Activated B cell treated with CpG ODN at 0.5 μM for 24 hours (primary cell): ENCODE results near the gene BHLHE23. TPM values are rescaled to one million over a fixed set of nuclear protein-coding genes. Genes with fewer than 3 reads are reported as not detected.

Experiments
- ATAC-seq: fragments of 200-7000 bp; cut with Tn5 transposase; one replicate; pipeline ENCODE4 v1.10.0; 2021; ENCODE audit warnings: low read depth, mild to moderate bottlenecking, moderate library complexity
- CTCF ChIA-PET: fragments of 350-600 bp; sonication (Branson Sonifier 250); formaldehyde crosslinking; loops from one replicate; lab custom pipeline; 2021; ENCODE audit warnings: antibody characterized with exemption; lab: Charles Lee
- POLR2A ChIA-PET: fragments of 350-600 bp; sonication (Branson Sonifier 250); formaldehyde crosslinking; loops from one replicate; lab custom pipeline; 2021; ENCODE audit warnings: antibody characterized with exemption; lab: Charles Lee
- DNase-seq: peaks from one replicate; pipeline ENCODE4 v3.0.0; 2022
- H3K27ac Mint-ChIP-seq: one replicate; pipeline ENCODE4 v1.8.0; 2020; ENCODE audit warnings: mixed read lengths
- H3K27me3 Mint-ChIP-seq: one replicate; pipeline ENCODE4 v1.8.0; 2021; ENCODE audit warnings: mixed read lengths
- H3K36me3 Mint-ChIP-seq: one replicate; pipeline ENCODE4 v1.8.0; 2021; ENCODE audit warnings: low read depth, mixed read lengths
- H3K4me1 Mint-ChIP-seq: one replicate; pipeline ENCODE4 v1.8.0; 2021; ENCODE audit warnings: mixed read lengths
- H3K4me3 Mint-ChIP-seq: one replicate; pipeline ENCODE4 v1.8.0; 2020; ENCODE audit warnings: mild to moderate bottlenecking, mixed read lengths
- H3K9me3 Mint-ChIP-seq: one replicate; pipeline ENCODE4 v1.8.0; 2020; ENCODE audit warnings: mixed read lengths
- CTCF ChIP-seq: fragments of 200-600 bp; IDR thresholded peaks from one replicate; pipeline ENCODE4 v1.8.0; 2022; ENCODE audit warnings: antibody characterized with exemption, mild to moderate bottlenecking
- intact Hi-C: fragments of 100-400 bp; cut with micrococcal nuclease; formaldehyde crosslinking; loops from one replicate; pipeline ENCODE4 v1.15.1; 2024
- total RNA-seq: library from RNA; stranded (reverse); gene quantifications from 2 replicates; pipeline ENCODE4 v1.2.3, GENCODE V29; 2022

The BHLHE23 gene
- total RNA-seq, 1 donor from 2014 or later: not detected

- POLR2A ChIA-PET: interaction anchor here (0.7 to 1.6 kb wide), 3 partner anchors 31 to 36 kb away, joined by 3 to 7 read pairs (median 6); no protein-coding TSS in a partner anchor
- no peak for TF ChIP-seq CTCF
- H3K27ac Mint-ChIP-seq: no peak overlapping the region
- no peak overlapping the region for H3K4me3 Mint-ChIP-seq
- H3K9me3 Mint-ChIP-seq: peaks cover 6% of the 10 kb centered on the region
- peaks cover 41% of the 10 kb centered on the region for H3K27me3 Mint-ChIP-seq
- DNase-seq (no peak), ATAC-seq (no peak)
- peaks cover 2% of the 10 kb centered on the region for H3K36me3 Mint-ChIP-seq
- peaks cover 28% of the 10 kb centered on the region for H3K4me1 Mint-ChIP-seq
- intact Hi-C loops: loop anchor here (1.0 to 5.0 kb wide), 6 partner anchors 31 to 706 kb away; partner anchors contain the start of gene ADRM1
- CTCF ChIA-PET: interaction anchor here (0.7 to 2.2 kb wide), 12 partner anchors 29 to 172 kb away, joined by 3 to 24 read pairs (median 6); no protein-coding TSS in a partner anchor
Measured at GRCh38 chr20:63008541-63009044, 1.8 kb upstream of the BHLHE23 start.

- Mint-ChIP-seq H3K4me1 (peaks cover 28% of the 10 kb centered on the region), H3K9me3 (no peaks in the 10 kb centered on the region), H3K27me3 (peaks cover 41% of the 10 kb centered on the region), H3K4me3 (no peak overlapping the region), H3K36me3 (no peaks in the 10 kb centered on the region), H3K27ac (no peak overlapping the region)
- ATAC-seq (no peak), DNase-seq (no peak)
- POLR2A ChIA-PET: interaction anchor here (1.6 kb wide), 2 partner anchors 30 to 36 kb away, joined by 6 to 7 read pairs; no protein-coding TSS in a partner anchor
- intact Hi-C loops: loop anchor here (5.0 kb wide), 1 partner anchor 201 kb away; no protein-coding TSS in a partner anchor
- TF ChIP-seq CTCF: no peak
- CTCF ChIA-PET: interaction anchor here (1.1 to 2.2 kb wide), 8 partner anchors 29 to 173 kb away, joined by 3 to 24 read pairs (median 7); no protein-coding TSS in a partner anchor
Measured at GRCh38 chr20:63007646-63008488, 1.1 kb upstream of the BHLHE23 start.

GRCh38 chr20:63007360-63007645 lies 539 bp upstream of the BHLHE23 start:
- no peak for DNase-seq
- CTCF ChIA-PET: interaction anchor here (1.6 kb wide), 1 partner anchor 30 kb away, joined by 4 read pairs; no protein-coding TSS in a partner anchor
- H3K9me3 Mint-ChIP-seq: no peaks in the 10 kb centered on the region
- H3K36me3 Mint-ChIP-seq: no peaks in the 10 kb centered on the region
- TF ChIP-seq CTCF: no peak
- H3K4me3 Mint-ChIP-seq: no peak overlapping the region
- POLR2A ChIA-PET: no interaction called here
- no peak for ATAC-seq
- peaks cover 28% of the 10 kb centered on the region for H3K4me1 Mint-ChIP-seq
- intact Hi-C loops: loop anchor here (5.0 kb wide), 1 partner anchor 200 kb away; no protein-coding TSS in a partner anchor
- no peak overlapping the region for H3K27ac Mint-ChIP-seq
- H3K27me3 Mint-ChIP-seq: peaks cover 42% of the 10 kb centered on the region

GRCh38 chr20:63005862-63006539 lies 763 bp downstream of the BHLHE23 start:
- ChIA-PET CTCF (interaction anchor here (1.1 to 1.6 kb wide), 3 partner anchors 29 to 102 kb away, joined by 3 to 4 read pairs (median 4); no protein-coding TSS in a partner anchor), POLR2A (no interaction called here)
- TF ChIP-seq CTCF: no peak
- no peak overlapping the region for H3K27ac Mint-ChIP-seq
- no peaks in the 10 kb centered on the region for H3K9me3 Mint-ChIP-seq
- H3K4me1 Mint-ChIP-seq: peaks cover 28% of the 10 kb centered on the region
- H3K27me3 Mint-ChIP-seq: peaks cover 45% of the 10 kb centered on the region
- DNase-seq (no peak), ATAC-seq (no peak)
- intact Hi-C loops: loop anchor here (5.0 kb wide), 1 partner anchor 199 kb away; no protein-coding TSS in a partner anchor
- no peak overlapping the region for H3K4me3 Mint-ChIP-seq
- H3K36me3 Mint-ChIP-seq: no peaks in the 10 kb centered on the region
